HepG2 (cell line): ENCODE results near the gene UNC79. TPM values are rescaled to one million over a fixed set of nuclear protein-coding genes. Genes with fewer than 3 reads are reported as not detected.

Source experiments
- ATAC-seq: fragments of 200-7000 bp; cut with Tn5 transposase; 3 replicates; pipeline ENCODE4 v1.9.1; 2020; ENCODE audit warnings: mild to moderate bottlenecking, moderate library complexity
- BruUV-seq: library from RNA; stranded (reverse); fragments of 400-500 nt; replicated peaks from 2 replicates; lab custom pipeline; 2021; lab: Mats Ljungman, UMichigan
- CTCF ChIA-PET: fragments of 300-600 bp; formaldehyde crosslinking; extraction: SDS; loops from one replicate; lab custom pipeline; 2021; ENCODE audit warnings: low total read pairs, inconsistent platforms, low intra/inter-chr PET ratio; lab: Yijun Ruan, JAX
- POLR2A ChIA-PET: fragments of 350-600 bp; sonication (Branson Sonifier 250); formaldehyde crosslinking; loops from one replicate; lab custom pipeline; 2020; ENCODE audit warnings: antibody characterized with exemption, inconsistent platforms; lab: Yijun Ruan, JAX
- DNase-seq: peaks from one replicate; pipeline ENCODE4 v3.0.0-alpha.2; 2015; ENCODE audit warnings: low spot score
- FAIRE-seq: peaks from 3 replicates; lab custom pipeline; 2011; peaks lifted over from hg19 to GRCh38; lab: Jason Lieb, UNC
- H2AFZ ChIP-seq: one replicate; pipeline ENCODE4 v1.6.1; 2011; ENCODE audit warnings: low read length, inconsistent platforms
- H3K27ac ChIP-seq: fragments of 300-600 bp; 3 replicates; pipeline ENCODE4 v1.8.0; 2011; ENCODE audit warnings: mixed run types, mild to moderate bottlenecking, mixed read lengths, low read length, inconsistent platforms; ENCODE audit not compliant: insufficient read depth; ENCODE audit errors: extremely low read length
- H3K27me3 ChIP-seq, 2 experiments: fragments of 200-600 bp in 1 of 2; 2 replicates in 1 of 2; 3 replicates in 1 of 2; pipeline versions ENCODE4 v1.6.0 to v1.8.0; 2011; ENCODE audit warnings: low read length in 2 of 2, mild to moderate bottlenecking in 2 of 2, moderate library complexity in 2 of 2, inconsistent platforms in 1 of 2; ENCODE audit not compliant: insufficient read depth in 2 of 2, control insufficient read depth in 1 of 2
- H3K36me3 ChIP-seq, 2 experiments: fragments of 200-600 bp in 1 of 2; replicated peaks in 1 of 2; 2 replicates in 1 of 2; 3 replicates in 1 of 2; pipeline versions ENCODE4 v1.5.1 to v1.8.0; 2011; ENCODE audit warnings: low read length in 2 of 2, inconsistent platforms in 1 of 2; ENCODE audit not compliant: insufficient read depth in 2 of 2, control insufficient read depth in 1 of 2
- H3K4me1 ChIP-seq: 2 replicates; pipeline ENCODE4 v1.5.1; 2012; ENCODE audit warnings: low read length, inconsistent platforms; ENCODE audit not compliant: insufficient read depth
- H3K4me2 ChIP-seq: 2 replicates; pipeline ENCODE4 v1.6.0; 2011; ENCODE audit warnings: low read depth, low read length, inconsistent platforms
- H3K4me3 ChIP-seq, 3 experiments: fragments of 200-600 bp in 1 of 3; sonication (generic), shearing (Covaris generic) in 1 of 3; replicated peaks in 1 of 3; 2 replicates each; pipeline ENCODE4 v1.5.1; 2011 to 2016; ENCODE audit warnings: low read length in 3 of 3, inconsistent platforms in 2 of 3, low read depth in 2 of 3, mild to moderate bottlenecking in 2 of 3, control low read depth in 1 of 3, mixed read lengths in 1 of 3; ENCODE audit not compliant: insufficient read depth in 1 of 3
- H3K79me2 ChIP-seq: one replicate; pipeline ENCODE4 v1.6.1; 2011; ENCODE audit warnings: low read length, inconsistent platforms; ENCODE audit not compliant: insufficient read depth
- H3K9ac ChIP-seq: 2 replicates; pipeline ENCODE4 v1.6.0; 2011; ENCODE audit warnings: mild to moderate bottlenecking, low read depth, low read length, inconsistent platforms; ENCODE audit not compliant: insufficient read depth
- H3K9me3 ChIP-seq: 2 replicates; pipeline ENCODE4 v1.5.1; 2012; ENCODE audit warnings: mild to moderate bottlenecking, low read length
- H4K20me1 ChIP-seq: 2 replicates; pipeline ENCODE4 v1.6.0; 2011; ENCODE audit warnings: inconsistent platforms, mild to moderate bottlenecking, low read length, moderate library complexity; ENCODE audit not compliant: insufficient read depth
- BHLHE40 ChIP-seq: IDR thresholded peaks from 2 replicates; pipeline ENCODE4 v1.6.1; 2011; ENCODE audit warnings: low read length, improper control_type of control experiment
- CCDC6 ChIP-seq: sonication (generic); formaldehyde crosslinking; IDR thresholded peaks from 2 replicates; pipeline ENCODE4 v1.8.1; 2022; ENCODE audit warnings: mild to moderate bottlenecking, missing genetic modification reagents, moderate library complexity
- ELF1 ChIP-seq: sonication (generic); formaldehyde crosslinking; IDR thresholded peaks from 2 replicates; pipeline ENCODE4 v1.4.0; 2020; ENCODE audit warnings: missing genetic modification reagents
- FOXM1 ChIP-seq: sonication (generic); formaldehyde crosslinking; IDR thresholded peaks from 2 replicates; pipeline ENCODE4 v1.5.0; 2020; ENCODE audit warnings: missing genetic modification reagents
- GPN1 ChIP-seq: sonication (generic); formaldehyde crosslinking; IDR thresholded peaks from 2 replicates; pipeline ENCODE4 v1.5.1; 2020; ENCODE audit warnings: missing genetic modification reagents, borderline replicate concordance
- U2AF1 ChIP-seq: fragments of 200-400 bp; formaldehyde crosslinking; optimal IDR thresholded peaks from 2 replicates; pipeline ENCODE3; 2017; ENCODE audit warnings: mild to moderate bottlenecking, low read depth, low read length
- ZNF432 ChIP-seq: sonication (generic); formaldehyde crosslinking; IDR thresholded peaks from 2 replicates; pipeline ENCODE4 v1.5.0; 2020; ENCODE audit warnings: missing genetic modification reagents, mild to moderate bottlenecking, borderline replicate concordance
- ZNF468 ChIP-seq: sonication (generic); formaldehyde crosslinking; IDR thresholded peaks from 2 replicates; pipeline ENCODE4 v1.8.0; 2022; ENCODE audit warnings: mild to moderate bottlenecking, moderate library complexity, missing genetic modification reagents
- ZSCAN25 ChIP-seq: sonication (generic); formaldehyde crosslinking; IDR thresholded peaks from 2 replicates; pipeline ENCODE4 v1.8.0; 2022; ENCODE audit warnings: mild to moderate bottlenecking, missing genetic modification reagents
- WGBS: methylation state at CpG from one replicate; pipeline ENCODE4 v1.1.6; 2017; ENCODE audit warnings: low lambda C conversion rate; 5-methylcytosine and 5-hydroxymethylcytosine counted together
- in situ Hi-C: cut with HindIII; loops from 2 replicates; pipeline ENCODE4 v1.10.0; 2017; ENCODE audit warnings: low pct_unique_long_range_greater_than_20kb; ENCODE audit not compliant: extremely low pct_ligation_motif_present
- intact Hi-C: fragments of 100-400 bp; cut with micrococcal nuclease; formaldehyde crosslinking; loops from one replicate; pipeline ENCODE4 v1.10.0; 2022; ENCODE audit not compliant: unreplicated experiment
- polyA plus RNA-seq, 8 experiments: library from polyadenylated mRNA; depleted of rRNA in 3 of 8; stranded (reverse) in 7 of 8; unstranded in 1 of 8; fragments of >200 nt; fragmentation: Illumina TruSeq in 4 of 8; extraction: Trizol in 4 of 8; gene quantifications; 2 replicates each; pipeline versions ENCODE4 v1.2.1 to v1.2.3, GENCODE V29; 2011 to 2016; ENCODE audit warnings: low read depth in 4 of 8, missing spikeins in 1 of 8, mixed read lengths in 1 of 8; ENCODE audit not compliant: insufficient read depth in 1 of 8
- total RNA-seq, 5 experiments: library from RNA; depleted of rRNA; stranded (reverse); fragments of >200 nt; fragmentation: Illumina TruSeq; extraction: Trizol; gene quantifications; 2 replicates each; pipeline ENCODE4 v1.2.3, GENCODE V29; 2016; ENCODE audit warnings: low read depth in 1 of 5
- TF ChIP-seq, protein P1 (sequence below): sonication (generic); formaldehyde crosslinking; IDR thresholded peaks from 2 replicates; pipeline ENCODE4 v1.4.0; 2020; ENCODE audit warnings: missing genetic modification reagents
- TF ChIP-seq, protein P2 (sequence below): sonication (generic); formaldehyde crosslinking; IDR thresholded peaks from 2 replicates; pipeline ENCODE4 v1.5.0; 2020; ENCODE audit warnings: mild to moderate bottlenecking, missing genetic modification reagents
- TF ChIP-seq, protein P3 (sequence below): sonication (generic); formaldehyde crosslinking; IDR thresholded peaks from 2 replicates; pipeline ENCODE4 v1.4.0; 2020; ENCODE audit warnings: missing genetic modification reagents
- TF ChIP-seq, protein P4 (sequence below): sonication (generic); formaldehyde crosslinking; IDR thresholded peaks from 2 replicates; pipeline ENCODE4 v1.8.0; 2022; ENCODE audit warnings: missing genetic modification reagents, mild to moderate bottlenecking, inconsistent platforms, borderline replicate concordance
- TF ChIP-seq, protein P5 (sequence below): IDR thresholded peaks from 2 replicates; pipeline ENCODE4 v1.6.1; 2018; ENCODE audit warnings: missing genetic modification reagents

UNC79 gene
- total and polyA plus RNA-seq, 2 of the 13 experiments (the other 11 are each of a cell fraction or from before 2014, with no cell fraction given): under 0.01 TPM; not detected in 1

DNA sequence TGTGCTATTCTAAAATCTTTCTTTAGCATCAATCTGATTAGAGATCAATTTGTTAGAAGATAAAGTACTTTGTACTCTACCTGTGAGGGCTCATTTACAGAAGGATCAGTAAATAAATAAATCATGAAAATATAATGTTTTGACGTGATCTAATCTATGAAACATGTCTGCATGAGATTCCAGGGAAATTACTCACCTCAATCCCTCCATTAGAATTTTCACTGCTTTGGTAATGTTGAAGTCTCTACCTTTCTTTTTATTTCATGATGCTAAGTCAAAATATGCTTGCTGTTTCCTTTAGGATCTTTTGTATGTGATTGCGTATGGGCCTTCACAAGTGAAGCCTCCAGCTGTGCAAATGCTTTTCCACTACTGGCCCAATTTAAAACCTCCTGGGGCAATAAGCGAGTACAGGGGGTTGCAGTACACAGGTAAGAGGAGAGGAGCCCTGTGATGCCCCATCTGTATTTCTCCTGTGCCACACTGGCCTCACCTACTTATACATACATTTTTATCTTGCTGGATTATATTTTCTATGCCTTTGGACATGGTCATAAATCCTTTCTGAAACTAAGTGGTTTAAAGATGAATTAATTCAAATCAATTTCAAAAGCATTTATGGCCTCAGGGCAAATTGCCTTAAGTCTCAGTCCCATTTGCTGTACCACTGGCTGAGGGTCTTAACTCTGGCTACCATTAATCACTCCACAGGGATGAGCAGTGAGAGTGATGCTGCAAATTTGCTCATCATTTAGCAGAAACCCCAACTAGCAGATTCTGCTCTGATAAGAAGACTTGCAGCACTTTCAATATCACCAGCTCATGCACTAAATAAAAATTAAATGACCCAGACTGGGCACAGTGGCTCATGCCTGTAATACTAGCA lies 66.4 kb downstream of the UNC79 start (continued):
- TF ChIP-seq ELF1 (no peak), CCDC6 (no peak), GPN1 (CRISPR knock-in tag) (no peak), FOXM1 (CRISPR knock-in tag) (no peak), U2AF1 (no peak)

DNA sequence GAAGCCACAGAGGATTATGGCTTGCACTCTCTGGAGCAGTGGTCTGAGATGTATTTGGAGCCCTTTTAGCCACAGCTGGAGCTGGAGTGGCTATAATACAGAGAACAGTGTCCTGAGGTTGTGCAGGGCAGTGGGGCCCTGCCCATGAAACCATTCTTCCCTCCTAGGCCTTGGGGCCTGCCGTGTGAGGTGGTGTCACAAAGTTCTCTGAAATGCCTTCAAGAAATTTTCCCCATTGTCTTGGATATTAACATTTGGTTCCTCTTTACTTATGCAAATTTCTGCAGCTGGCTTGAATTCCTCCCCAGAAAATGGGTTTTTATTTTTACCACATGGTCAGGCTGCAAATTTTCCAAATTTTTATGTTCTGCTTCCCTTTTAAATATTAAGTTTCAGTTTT lies 79.3 kb downstream of the UNC79 start:
- H3K9ac ChIP-seq: no peak overlapping the region
- BruUV-seq: no TSS peak
- TF ChIP-seq, protein P1, sequence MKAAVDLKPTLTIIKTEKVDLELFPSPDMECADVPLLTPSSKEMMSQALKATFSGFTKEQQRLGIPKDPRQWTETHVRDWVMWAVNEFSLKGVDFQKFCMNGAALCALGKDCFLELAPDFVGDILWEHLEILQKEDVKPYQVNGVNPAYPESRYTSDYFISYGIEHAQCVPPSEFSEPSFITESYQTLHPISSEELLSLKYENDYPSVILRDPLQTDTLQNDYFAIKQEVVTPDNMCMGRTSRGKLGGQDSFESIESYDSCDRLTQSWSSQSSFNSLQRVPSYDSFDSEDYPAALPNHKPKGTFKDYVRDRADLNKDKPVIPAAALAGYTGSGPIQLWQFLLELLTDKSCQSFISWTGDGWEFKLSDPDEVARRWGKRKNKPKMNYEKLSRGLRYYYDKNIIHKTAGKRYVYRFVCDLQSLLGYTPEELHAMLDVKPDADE (CRISPR knock-in tag): no peak
- no peak for TF ChIP-seq BHLHE40
- TF ChIP-seq, protein P2, sequence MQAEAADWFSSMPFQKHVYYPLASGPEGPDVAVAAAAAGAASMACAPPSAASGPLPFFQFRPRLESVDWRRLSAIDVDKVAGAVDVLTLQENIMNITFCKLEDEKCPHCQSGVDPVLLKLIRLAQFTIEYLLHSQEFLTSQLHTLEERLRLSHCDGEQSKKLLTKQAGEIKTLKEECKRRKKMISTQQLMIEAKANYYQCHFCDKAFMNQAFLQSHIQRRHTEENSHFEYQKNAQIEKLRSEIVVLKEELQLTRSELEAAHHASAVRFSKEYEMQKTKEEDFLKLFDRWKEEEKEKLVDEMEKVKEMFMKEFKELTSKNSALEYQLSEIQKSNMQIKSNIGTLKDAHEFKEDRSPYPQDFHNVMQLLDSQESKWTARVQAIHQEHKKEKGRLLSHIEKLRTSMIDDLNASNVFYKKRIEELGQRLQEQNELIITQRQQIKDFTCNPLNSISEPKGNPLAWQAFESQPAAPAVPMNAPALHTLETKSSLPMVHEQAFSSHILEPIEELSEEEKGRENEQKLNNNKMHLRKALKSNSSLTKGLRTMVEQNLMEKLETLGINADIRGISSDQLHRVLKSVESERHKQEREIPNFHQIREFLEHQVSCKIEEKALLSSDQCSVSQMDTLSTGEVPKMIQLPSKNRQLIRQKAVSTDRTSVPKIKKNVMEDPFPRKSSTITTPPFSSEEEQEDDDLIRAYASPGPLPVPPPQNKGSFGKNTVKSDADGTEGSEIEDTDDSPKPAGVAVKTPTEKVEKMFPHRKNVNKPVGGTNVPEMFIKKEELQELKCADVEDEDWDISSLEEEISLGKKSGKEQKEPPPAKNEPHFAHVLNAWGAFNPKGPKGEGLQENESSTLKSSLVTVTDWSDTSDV: no peak
- TF ChIP-seq ZNF468 (CRISPR knock-in tag): no peak
- TF ChIP-seq, protein P3, sequence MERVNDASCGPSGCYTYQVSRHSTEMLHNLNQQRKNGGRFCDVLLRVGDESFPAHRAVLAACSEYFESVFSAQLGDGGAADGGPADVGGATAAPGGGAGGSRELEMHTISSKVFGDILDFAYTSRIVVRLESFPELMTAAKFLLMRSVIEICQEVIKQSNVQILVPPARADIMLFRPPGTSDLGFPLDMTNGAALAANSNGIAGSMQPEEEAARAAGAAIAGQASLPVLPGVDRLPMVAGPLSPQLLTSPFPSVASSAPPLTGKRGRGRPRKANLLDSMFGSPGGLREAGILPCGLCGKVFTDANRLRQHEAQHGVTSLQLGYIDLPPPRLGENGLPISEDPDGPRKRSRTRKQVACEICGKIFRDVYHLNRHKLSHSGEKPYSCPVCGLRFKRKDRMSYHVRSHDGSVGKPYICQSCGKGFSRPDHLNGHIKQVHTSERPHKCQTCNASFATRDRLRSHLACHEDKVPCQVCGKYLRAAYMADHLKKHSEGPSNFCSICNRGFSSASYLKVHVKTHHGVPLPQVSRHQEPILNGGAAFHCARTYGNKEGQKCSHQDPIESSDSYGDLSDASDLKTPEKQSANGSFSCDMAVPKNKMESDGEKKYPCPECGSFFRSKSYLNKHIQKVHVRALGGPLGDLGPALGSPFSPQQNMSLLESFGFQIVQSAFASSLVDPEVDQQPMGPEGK (CRISPR knock-in tag): no peak
- TF ChIP-seq, protein P4, sequence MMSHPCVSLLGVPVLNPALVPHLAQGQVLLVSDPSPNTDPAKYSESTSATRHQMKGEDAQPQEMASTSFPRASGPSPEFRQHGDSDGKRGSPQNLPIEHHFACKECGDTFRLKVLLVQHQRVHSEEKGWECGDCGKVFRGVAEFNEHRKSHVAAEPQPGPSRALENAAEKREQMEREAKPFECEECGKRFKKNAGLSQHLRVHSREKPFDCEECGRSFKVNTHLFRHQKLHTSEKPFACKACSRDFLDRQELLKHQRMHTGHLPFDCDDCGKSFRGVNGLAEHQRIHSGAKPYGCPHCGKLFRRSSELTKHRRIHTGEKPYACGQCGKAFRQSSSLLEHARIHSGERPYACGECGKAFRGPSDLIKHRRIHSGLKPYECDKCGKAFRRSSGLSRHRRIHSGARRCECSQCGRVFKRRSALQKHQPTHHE (CRISPR knock-in tag): no peak
- TF ChIP-seq ZNF432 (CRISPR knock-in tag): no peak
- TF ChIP-seq ZSCAN25 (CRISPR knock-in tag): no peak
- TF ChIP-seq, protein P5, sequence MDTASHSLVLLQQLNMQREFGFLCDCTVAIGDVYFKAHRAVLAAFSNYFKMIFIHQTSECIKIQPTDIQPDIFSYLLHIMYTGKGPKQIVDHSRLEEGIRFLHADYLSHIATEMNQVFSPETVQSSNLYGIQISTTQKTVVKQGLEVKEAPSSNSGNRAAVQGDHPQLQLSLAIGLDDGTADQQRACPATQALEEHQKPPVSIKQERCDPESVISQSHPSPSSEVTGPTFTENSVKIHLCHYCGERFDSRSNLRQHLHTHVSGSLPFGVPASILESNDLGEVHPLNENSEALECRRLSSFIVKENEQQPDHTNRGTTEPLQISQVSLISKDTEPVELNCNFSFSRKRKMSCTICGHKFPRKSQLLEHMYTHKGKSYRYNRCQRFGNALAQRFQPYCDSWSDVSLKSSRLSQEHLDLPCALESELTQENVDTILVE (CRISPR knock-in tag): no peak

More for the DNA sequence above, 79.3 kb downstream of the UNC79 start:
- FAIRE-seq (no peak), ATAC-seq (no peak), DNase-seq (no peak)
- in situ Hi-C loops (no loop called here), intact Hi-C loops (no loop called here)
- H3K4me2 ChIP-seq: no peak overlapping the region
- no peaks in the 10 kb centered on the region for H3K36me3 ChIP-seq
- no peak overlapping the region for H2AFZ ChIP-seq
- no peaks in the 10 kb centered on the region for H3K79me2 ChIP-seq
- WGBS: 0% methylated on average over 1 of the region's 1 CpG
- no peaks in the 10 kb centered on the region for H3K4me1 ChIP-seq
- CTCF ChIA-PET: no interaction called here
- H4K20me1 ChIP-seq: no peaks in the 10 kb centered on the region
- no peak overlapping the region for H3K27ac ChIP-seq
- H3K9me3 ChIP-seq: no peaks in the 10 kb centered on the region
- H3K27me3 ChIP-seq: no peaks in the 10 kb centered on the region
- POLR2A ChIA-PET: no interaction called here
- H3K4me3 ChIP-seq: no peak overlapping the region
